ENCODE data around the gene GNA15. TPM values are rescaled to one million over a fixed set of nuclear protein-coding genes. Genes with fewer than 3 reads are reported as not detected.
A peak's percentile ranks its signal among the peaks of the same experiment; 100 is the strongest.

Gene GNA15
- total RNA-seq, 1 experiment from 2014 or later, result 0.22 TPM

- TF ChIP-seq, protein P1, sequence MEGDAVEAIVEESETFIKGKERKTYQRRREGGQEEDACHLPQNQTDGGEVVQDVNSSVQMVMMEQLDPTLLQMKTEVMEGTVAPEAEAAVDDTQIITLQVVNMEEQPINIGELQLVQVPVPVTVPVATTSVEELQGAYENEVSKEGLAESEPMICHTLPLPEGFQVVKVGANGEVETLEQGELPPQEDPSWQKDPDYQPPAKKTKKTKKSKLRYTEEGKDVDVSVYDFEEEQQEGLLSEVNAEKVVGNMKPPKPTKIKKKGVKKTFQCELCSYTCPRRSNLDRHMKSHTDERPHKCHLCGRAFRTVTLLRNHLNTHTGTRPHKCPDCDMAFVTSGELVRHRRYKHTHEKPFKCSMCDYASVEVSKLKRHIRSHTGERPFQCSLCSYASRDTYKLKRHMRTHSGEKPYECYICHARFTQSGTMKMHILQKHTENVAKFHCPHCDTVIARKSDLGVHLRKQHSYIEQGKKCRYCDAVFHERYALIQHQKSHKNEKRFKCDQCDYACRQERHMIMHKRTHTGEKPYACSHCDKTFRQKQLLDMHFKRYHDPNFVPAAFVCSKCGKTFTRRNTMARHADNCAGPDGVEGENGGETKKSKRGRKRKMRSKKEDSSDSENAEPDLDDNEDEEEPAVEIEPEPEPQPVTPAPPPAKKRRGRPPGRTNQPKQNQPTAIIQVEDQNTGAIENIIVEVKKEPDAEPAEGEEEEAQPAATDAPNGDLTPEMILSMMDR (IDR thresholded peaks at IDR 0.05), result no peak
- no peak for TF ChIP-seq ZNF219 (CRISPR knock-in tag; IDR thresholded peaks at IDR 0.05; ENCODE audit: borderline replicate concordance)
Observed at GRCh38 chr19:3123956-3124355, 11.9 kb upstream of the GNA15 start (continued).

GRCh38 chr19:3124630-3125029, 11.2 kb upstream of the GNA15 start:
- Mint-ChIP-seq H3K4me3 (no peak overlapping the region), H3K36me3 (no peaks in the 10 kb centered on the region), H3K4me1 (no peaks in the 10 kb centered on the region), H3K9me3 (no peaks in the 10 kb centered on the region), H3K27ac (no peak overlapping the region; the same call in 1 of the 2 replicates), H3K27me3 (ENCODE audit: low read depth) (no peaks in the 10 kb centered on the region)
- ATAC-seq (no peak), DNase-seq (ENCODE audit: low spot score) (no peak)
- TF ChIP-seq USF2 (CRISPR knock-in tag; IDR thresholded peaks at IDR 0.05) (no peak), ZNF121 (CRISPR knock-in tag; IDR thresholded peaks at IDR 0.05) (peak; percentile 97)
- TF ChIP-seq, protein P2, sequence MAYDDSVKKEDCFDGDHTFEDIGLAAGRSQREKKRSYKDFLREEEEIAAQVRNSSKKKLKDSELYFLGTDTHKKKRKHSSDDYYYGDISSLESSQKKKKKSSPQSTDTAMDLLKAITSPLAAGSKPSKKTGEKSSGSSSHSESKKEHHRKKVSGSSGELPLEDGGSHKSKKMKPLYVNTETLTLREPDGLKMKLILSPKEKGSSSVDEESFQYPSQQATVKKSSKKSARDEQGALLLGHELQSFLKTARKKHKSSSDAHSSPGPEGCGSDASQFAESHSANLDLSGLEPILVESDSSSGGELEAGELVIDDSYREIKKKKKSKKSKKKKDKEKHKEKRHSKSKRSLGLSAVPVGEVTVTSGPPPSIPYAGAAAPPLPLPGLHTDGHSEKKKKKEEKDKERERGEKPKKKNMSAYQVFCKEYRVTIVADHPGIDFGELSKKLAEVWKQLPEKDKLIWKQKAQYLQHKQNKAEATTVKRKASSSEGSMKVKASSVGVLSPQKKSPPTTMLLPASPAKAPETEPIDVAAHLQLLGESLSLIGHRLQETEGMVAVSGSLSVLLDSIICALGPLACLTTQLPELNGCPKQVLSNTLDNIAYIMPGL (CRISPR knock-in tag; IDR thresholded peaks at IDR 0.05), result no peak
- POLR2A ChIA-PET, result interaction anchor here (0.5 to 0.6 kb wide), 2 partner anchors 15 to 1688 kb away, joined by 3 read pairs; no protein-coding TSS in a partner anchor
- CTCF ChIA-PET, result interaction anchor here (0.7 to 2.9 kb wide), 6 partner anchors 12 to 154 kb away, joined by 3 to 27 read pairs (median 4); no protein-coding TSS in a partner anchor

- Mint-ChIP-seq H3K9me3 (no peaks in the 10 kb centered on the region), H3K36me3 (no peaks in the 10 kb centered on the region), H3K27ac (no peak overlapping the region), H3K4me3 (no peak overlapping the region), H3K27me3 (ENCODE audit: low read depth) (no peaks in the 10 kb centered on the region), H3K4me1 (no peaks in the 10 kb centered on the region)
- DNase-seq (ENCODE audit: low spot score) (peak; percentile 85), ATAC-seq (peak; percentile 98)
- POLR2A ChIA-PET, result no interaction called here
- CTCF ChIA-PET, result interaction anchor here (0.6 to 6.4 kb wide), 47 partner anchors 9 to 489 kb away, joined by 3 to 84 read pairs (median 5); partner anchors contain the start of genes CELF5, TLE6 and ZNF57
- TF ChIP-seq, protein P3, sequence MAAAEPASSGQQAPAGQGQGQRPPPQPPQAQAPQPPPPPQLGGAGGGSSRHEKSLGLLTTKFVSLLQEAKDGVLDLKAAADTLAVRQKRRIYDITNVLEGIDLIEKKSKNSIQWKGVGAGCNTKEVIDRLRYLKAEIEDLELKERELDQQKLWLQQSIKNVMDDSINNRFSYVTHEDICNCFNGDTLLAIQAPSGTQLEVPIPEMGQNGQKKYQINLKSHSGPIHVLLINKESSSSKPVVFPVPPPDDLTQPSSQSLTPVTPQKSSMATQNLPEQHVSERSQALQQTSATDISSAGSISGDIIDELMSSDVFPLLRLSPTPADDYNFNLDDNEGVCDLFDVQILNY (CRISPR knock-in tag; IDR thresholded peaks at IDR 0.05), result no peak
- TF ChIP-seq TEAD4 (CRISPR knock-in tag; IDR thresholded peaks at IDR 0.05) (no peak), CREM (CRISPR knock-in tag; IDR thresholded peaks at IDR 0.05) (no peak), ZNF396 (CRISPR knock-in tag; IDR thresholded peaks at IDR 0.05; ENCODE audit: borderline replicate concordance) (no peak), MXD4 (CRISPR knock-in tag; IDR thresholded peaks at IDR 0.05; ENCODE audit: borderline replicate concordance) (no peak), JUN (CRISPR knock-in tag; IDR thresholded peaks at IDR 0.05) (no peak), IRF1 (CRISPR knock-in tag; IDR thresholded peaks at IDR 0.05) (no peak), NFATC4 (CRISPR knock-in tag; IDR thresholded peaks at IDR 0.05) (no peak), FOXP4 (CRISPR knock-in tag; IDR thresholded peaks at IDR 0.05) (no peak), HMGA2 (CRISPR knock-in tag; IDR thresholded peaks at IDR 0.05) (no peak)
- TF ChIP-seq, protein P4, sequence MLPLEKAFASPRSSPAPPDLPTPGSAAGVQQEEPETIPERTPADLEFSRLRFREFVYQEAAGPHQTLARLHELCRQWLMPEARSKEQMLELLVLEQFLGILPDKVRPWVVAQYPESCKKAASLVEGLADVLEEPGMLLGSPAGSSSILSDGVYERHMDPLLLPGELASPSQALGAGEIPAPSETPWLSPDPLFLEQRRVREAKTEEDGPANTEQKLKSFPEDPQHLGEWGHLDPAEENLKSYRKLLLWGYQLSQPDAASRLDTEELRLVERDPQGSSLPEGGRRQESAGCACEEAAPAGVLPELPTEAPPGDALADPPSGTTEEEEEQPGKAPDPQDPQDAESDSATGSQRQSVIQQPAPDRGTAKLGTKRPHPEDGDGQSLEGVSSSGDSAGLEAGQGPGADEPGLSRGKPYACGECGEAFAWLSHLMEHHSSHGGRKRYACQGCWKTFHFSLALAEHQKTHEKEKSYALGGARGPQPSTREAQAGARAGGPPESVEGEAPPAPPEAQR (CRISPR knock-in tag; IDR thresholded peaks at IDR 0.05), result no peak
- TF ChIP-seq, protein P5, sequence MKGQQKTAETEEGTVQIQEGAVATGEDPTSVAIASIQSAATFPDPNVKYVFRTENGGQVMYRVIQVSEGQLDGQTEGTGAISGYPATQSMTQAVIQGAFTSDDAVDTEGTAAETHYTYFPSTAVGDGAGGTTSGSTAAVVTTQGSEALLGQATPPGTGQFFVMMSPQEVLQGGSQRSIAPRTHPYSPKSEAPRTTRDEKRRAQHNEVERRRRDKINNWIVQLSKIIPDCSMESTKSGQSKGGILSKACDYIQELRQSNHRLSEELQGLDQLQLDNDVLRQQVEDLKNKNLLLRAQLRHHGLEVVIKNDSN (CRISPR knock-in tag; IDR thresholded peaks at IDR 0.05), result no peak
- TF ChIP-seq, protein P6, sequence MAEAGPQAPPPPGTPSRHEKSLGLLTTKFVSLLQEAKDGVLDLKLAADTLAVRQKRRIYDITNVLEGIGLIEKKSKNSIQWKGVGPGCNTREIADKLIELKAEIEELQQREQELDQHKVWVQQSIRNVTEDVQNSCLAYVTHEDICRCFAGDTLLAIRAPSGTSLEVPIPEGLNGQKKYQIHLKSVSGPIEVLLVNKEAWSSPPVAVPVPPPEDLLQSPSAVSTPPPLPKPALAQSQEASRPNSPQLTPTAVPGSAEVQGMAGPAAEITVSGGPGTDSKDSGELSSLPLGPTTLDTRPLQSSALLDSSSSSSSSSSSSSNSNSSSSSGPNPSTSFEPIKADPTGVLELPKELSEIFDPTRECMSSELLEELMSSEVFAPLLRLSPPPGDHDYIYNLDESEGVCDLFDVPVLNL (CRISPR knock-in tag; IDR thresholded peaks at IDR 0.05; ENCODE audit: borderline replicate concordance, low read depth), result no peak
Observed at GRCh38 chr19:3125900-3126524, 9.8 kb upstream of the GNA15 start.

Measured in WTC11 (cell line).